Dedifferentiated amniotic fluid mesenchymal stem cell (primary cell): ENCODE data around the gene TRIAP1.
"Not testable (repeated sequence)": the region's sequence is repeated elsewhere in the genome, so short reads cannot be mapped to it uniquely, and the experiment has no call there.

ENCODE experiments used
- DNase-seq: peaks from one replicate; pipeline ENCODE4 v3.0.0-alpha.2; 2016; ENCODE audit errors: extremely low spot score

TRIAP1 gene

DNA sequence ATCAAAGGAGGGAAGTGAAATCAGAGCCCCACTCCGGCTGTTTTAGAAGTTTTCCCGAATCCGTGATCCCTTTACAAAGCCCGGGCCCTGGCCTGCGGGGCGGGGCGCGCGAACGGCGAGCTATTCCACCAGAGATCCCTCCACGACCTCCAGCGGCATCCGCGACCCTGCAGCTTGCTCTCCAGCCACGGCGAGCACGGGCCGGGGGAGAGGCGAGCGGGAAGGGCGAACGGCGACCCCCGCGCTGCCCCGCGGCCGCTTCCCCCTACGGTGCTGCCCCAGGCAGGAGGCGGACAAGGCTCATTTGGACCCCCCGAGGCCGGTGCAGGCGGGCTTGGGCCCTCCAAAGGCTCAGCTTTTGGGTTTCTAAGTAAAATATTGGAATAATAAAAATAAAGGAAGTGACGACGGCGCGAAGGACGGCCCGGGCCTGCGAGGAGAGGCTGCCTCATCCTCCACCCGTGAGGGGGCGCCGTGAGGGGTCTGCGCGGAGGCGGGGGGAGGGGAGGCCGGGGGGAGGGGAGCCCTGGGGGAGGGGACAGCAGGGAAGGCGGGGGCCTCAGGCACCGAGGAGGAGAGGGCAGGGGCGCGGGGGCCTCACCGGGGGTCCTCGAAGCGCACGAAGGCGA is 22.8 kb upstream of the TRIAP1 start:
- DNase-seq = no peak

DNA sequence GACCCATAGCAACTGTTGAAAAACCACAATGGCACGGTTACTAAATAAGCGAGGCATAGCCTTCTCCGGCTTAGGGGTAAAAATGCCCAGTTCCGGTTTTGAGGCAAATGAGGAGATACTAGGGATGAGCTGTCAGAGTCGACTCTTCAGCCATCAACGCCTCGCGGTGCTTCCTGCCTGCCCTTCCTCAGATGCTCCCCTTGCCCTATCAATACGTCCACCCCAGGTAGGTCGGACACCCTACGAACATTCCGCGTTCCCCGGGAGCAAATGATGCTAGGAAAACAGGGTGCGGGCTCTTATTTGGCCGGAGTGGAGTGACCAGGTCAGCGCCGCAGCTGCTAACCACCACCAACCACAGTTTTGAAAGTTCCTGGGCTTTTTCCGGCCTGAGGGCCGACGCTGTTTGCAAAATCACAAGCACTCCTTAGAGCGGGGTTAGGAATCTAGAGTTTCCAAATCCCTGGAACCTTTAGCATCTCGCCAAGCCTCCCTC is 22.2 kb upstream of the TRIAP1 start:
- DNase-seq = peak; percentile 34

- no peak for DNase-seq
Observed at GRCh38 chr12:120467439-120467838, 21.3 kb upstream of the TRIAP1 start.

- DNase-seq = peak; percentile 31
Observed at GRCh38 chr12:120466560-120467315, 20.6 kb upstream of the TRIAP1 start.

DNA sequence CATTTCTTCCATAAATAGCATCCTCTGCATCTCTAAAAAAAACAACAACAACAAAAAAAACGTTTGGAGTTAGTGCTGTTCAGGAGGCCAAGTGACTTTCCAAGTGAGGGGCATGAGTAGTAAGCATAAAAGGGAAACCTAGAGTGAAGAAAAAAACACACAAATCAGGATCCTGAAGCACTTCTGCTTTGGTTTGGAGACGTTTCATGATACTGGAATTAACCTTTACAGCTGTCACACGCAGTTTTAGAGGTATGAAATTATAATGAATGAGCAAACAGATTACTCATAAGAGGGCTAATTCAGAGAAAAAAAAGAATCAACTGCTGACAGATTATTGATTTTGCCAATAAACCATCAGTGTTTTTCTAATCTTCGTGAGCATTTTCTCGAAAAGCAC is 19.6 kb upstream of the TRIAP1 start:
- no peak for DNase-seq

GRCh38 chr12:120463712-120464111 is 17.5 kb upstream of the TRIAP1 start:
- DNase-seq = no peak

DNA sequence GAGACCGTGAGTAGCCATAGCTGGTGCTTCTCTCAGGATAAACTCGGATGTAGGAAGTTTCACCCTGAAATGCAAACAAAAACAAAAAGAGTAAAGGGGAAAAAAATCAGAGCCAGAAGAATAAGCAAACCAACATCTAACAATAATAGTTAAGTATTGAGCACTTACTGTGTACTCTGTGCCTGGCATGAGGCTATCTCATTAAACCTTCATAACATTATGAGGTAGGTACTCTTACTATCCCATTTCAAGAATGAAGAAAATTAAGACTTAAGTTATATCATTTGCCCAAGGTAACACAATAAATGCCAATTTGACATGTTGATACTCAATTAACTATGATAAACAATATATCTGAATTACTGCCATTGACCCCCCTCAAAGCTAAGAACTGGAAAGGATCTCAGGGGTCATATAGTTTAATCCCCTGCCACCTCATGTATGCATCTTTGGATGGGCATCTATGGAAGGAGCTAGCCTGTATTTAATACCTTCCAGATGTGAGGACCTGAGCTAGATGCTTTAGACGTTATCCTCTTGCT is 16.0 kb upstream of the TRIAP1 start:
- no peak for DNase-seq

DNA sequence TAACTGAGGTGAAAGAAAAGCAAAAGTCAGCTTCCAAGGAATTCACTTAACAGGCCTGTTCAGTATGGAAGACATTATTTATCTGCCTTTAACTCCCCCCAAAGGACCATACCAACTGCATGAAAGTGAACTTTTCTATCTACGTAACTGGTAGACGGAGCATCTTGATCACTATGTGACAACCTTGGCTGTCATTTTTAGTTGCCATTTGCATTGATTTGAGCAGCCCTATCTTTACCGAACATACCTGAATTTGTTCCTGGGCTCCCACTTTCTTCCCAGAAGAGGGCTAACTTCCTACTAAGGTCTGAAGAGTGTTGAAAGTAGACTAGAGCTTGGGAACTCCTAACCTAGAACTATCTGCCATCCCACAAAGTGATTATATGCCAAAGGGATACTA is 14.0 kb upstream of the TRIAP1 start:
- DNase-seq = no peak

DNA sequence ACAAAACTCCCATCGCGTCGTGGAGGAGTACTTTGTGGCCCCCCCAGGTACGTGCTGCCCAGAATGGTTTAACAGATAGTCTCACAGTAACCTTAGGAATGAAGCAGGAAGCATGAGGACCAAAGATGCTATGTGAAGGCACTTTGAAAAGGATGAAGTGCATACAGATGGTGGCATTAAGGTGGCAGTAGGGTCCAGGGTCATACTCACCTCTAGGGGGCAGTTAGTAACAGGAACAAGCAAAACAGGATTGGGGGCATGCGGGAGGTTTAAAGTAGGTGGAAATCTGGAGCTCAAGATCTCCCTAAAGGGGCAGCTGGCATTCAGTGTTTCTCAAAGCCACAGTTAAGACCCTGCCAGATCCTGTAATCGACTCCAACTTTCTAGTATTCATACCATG is 10.9 kb upstream of the TRIAP1 start:
- no peak for DNase-seq

DNA sequence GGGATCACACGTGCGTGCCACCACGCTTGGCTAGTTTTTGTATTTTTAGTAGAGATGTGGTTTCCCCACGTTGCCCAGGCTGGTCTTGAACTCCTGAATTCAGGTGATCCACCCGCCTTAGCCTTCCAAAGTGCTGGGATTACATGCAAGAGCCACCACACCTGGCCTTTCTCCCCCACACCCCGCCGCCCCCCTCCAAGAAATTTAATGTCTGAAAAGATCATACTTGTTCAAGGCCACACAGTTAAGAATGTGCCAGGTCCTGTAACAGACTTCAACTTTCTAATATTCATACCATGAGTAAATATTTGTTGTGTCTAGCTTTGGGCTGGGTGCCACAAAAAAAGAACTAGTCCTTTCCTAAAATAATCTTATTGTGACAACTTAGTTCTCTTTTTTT is 9.1 kb upstream of the TRIAP1 start:
- DNase-seq = no peak

DNA sequence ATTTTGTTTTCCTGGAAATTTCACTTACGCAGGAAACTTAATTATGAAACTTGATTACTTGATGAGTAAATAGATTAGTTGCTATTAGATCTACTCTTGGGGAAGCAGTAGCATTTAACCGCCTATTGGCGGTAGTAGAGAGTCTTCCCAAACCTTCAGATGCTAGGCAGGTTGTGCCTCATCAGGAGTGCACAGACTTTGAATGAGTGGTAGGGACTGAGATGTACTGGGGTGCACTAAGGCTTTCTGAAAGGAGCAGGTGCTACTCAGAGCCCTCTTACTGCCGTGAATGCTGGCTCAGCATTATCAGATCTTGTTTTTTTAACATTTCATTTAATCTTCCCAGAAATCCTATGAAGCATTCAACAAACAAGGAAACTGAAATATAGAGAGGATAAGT is 7.8 kb upstream of the TRIAP1 start:
- DNase-seq = no peak

DNA sequence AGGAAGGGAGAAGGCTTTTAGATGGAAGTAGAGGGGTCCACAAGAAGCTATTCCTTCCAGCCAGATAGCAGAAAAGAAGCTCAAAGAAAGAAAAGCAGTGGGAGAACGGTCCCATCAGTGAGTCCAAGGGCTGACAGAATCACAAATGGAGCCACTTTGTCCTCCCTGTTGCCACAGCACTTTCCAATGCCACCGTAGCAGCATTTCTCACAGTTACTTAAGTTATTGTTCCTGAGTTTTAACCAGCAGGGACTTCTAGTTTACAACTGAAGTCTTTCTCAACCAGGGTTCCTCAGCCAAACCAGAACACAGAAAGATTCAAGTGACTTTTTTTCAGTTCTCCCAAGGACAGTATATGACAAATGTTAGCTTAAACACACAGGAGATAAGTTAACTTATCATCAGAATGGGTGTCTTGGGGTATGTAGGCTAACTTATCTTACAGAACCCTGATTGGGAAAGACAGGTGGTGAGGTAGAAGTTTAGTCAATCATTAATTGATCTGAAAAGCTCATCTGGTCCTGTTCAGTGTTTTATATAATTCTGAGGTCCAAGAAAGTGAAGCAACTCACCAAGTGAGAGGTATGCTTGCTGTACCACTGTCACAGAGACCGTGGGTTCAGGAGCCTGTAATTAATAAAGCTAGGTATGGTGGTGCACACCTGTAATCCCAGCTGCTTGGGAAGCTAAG is 7.0 kb upstream of the TRIAP1 start:
- DNase-seq = no peak

GRCh38 chr12:120452524-120452923 is 6.3 kb upstream of the TRIAP1 start:
- DNase-seq = not testable (repeated sequence)

GRCh38 chr12:120447992-120448391 is 1.8 kb upstream of the TRIAP1 start:
- no peak for DNase-seq

- DNase-seq = not testable (repeated sequence)
Observed at GRCh38 chr12:120446844-120447178, 627 bp upstream of the TRIAP1 start.

- no peak for DNase-seq
Observed at GRCh38 chr12:120444676-120445075, 1.5 kb downstream of the TRIAP1 start.

GRCh38 chr12:120439646-120440247 is 6.4 kb downstream of the TRIAP1 start:
- DNase-seq = no peak

- DNase-seq = no peak
Observed at GRCh38 chr12:120438495-120439198, 7.5 kb downstream of the TRIAP1 start.

- peak; percentile 96 for DNase-seq
Observed at GRCh38 chr12:120437735-120438494, 8.3 kb downstream of the TRIAP1 start, which contains the start of gene COX6A1. Gene COX6A1, plus strand, starts transcription at chr12:120438113. Its CDS starts 14 bp downstream, at chr12:120438127.

GRCh38 chr12:120432772-120433525 is 13.2 kb downstream of the TRIAP1 start:
- no peak for DNase-seq
